Fibroblast of lung (primary cell): ENCODE results near the gene ZNF469. TPM values are rescaled to one million over a fixed set of nuclear protein-coding genes. Genes with fewer than 3 reads are reported as not detected.

Experiments
- DNase-seq, 2 donors: peaks; one replicate each; pipeline versions ENCODE4 v3.0.0 to v3.0.0-alpha.2; 2010; ENCODE audit warnings: low read depth in 2 of 2
- H2AFZ ChIP-seq: 2 replicates; pipeline ENCODE4 v1.5.1; 2012; ENCODE audit warnings: low read length, control low read depth, inconsistent platforms
- H3K27ac ChIP-seq: 2 replicates; pipeline ENCODE4 v1.5.1; 2011; ENCODE audit warnings: low read length, control low read depth; ENCODE audit not compliant: insufficient read depth
- H3K27me3 ChIP-seq: 2 replicates; pipeline ENCODE4 v1.5.1; 2011; ENCODE audit warnings: mild to moderate bottlenecking, low read length; ENCODE audit not compliant: control insufficient read depth, insufficient read depth
- H3K36me3 ChIP-seq: 2 replicates; pipeline ENCODE4 v1.5.1; 2011; ENCODE audit warnings: low read length; ENCODE audit not compliant: control insufficient read depth, insufficient read depth
- H3K4me1 ChIP-seq: 2 replicates; pipeline ENCODE4 v1.5.1; 2011; ENCODE audit warnings: low read length; ENCODE audit not compliant: control insufficient read depth, insufficient read depth; ENCODE audit errors: extremely low read depth
- H3K4me2 ChIP-seq: 2 replicates; pipeline ENCODE4 v1.5.1; 2011; ENCODE audit warnings: low read length, control low read depth; ENCODE audit not compliant: insufficient read depth; ENCODE audit errors: extremely low read depth
- H3K4me3 ChIP-seq, 4 experiments: fragments of 200-600 bp in 1 of 4; sonication (generic) in 1 of 4; replicated peaks in 1 of 4; 2 replicates each; pipeline ENCODE4 v1.5.1; 2011 to 2016; ENCODE audit warnings: low read length in 4 of 4, low read depth in 3 of 4, mild to moderate bottlenecking in 3 of 4, control low read depth in 2 of 4, inconsistent platforms in 1 of 4, mixed read lengths in 1 of 4; ENCODE audit not compliant: insufficient read depth in 1 of 4; ENCODE audit errors: control extremely low read depth in 1 of 4
- H3K79me2 ChIP-seq: 2 replicates; pipeline ENCODE4 v1.5.1; 2012; ENCODE audit warnings: mild to moderate bottlenecking, low read length, inconsistent platforms; ENCODE audit not compliant: control insufficient read depth, insufficient read depth
- H3K9ac ChIP-seq: 2 replicates; pipeline ENCODE4 v1.5.1; 2011; ENCODE audit warnings: mild to moderate bottlenecking, low read length, control low read depth; ENCODE audit not compliant: insufficient read depth
- H3K9me3 ChIP-seq: 2 replicates; pipeline ENCODE4 v1.5.1; 2012; ENCODE audit warnings: low read depth, low read length; ENCODE audit not compliant: control insufficient read depth, insufficient read depth
- H4K20me1 ChIP-seq: 2 replicates; pipeline ENCODE4 v1.5.1; 2011; ENCODE audit warnings: low read length; ENCODE audit not compliant: control insufficient read depth, insufficient read depth; ENCODE audit errors: extremely low read depth
- CTCF ChIP-seq, 2 donors: IDR thresholded peaks in 1 of 2; conservative IDR thresholded peaks in 1 of 2; 1 replicate in 1 of 2; 2 replicates in 1 of 2; pipeline ENCODE4 v1.5.1; 2011 to 2012; ENCODE audit warnings: low read length in 2 of 2, control low read depth in 1 of 2, inconsistent platforms in 1 of 2, low read depth in 1 of 2, mild to moderate bottlenecking in 1 of 2
- EZH2 ChIP-seq: IDR thresholded peaks from 2 replicates; pipeline ENCODE4 v1.5.1; 2012; ENCODE audit warnings: low read length, control low read depth, mild to moderate bottlenecking; ENCODE audit errors: missing control alignments
- polyA plus RNA-seq, 2 donors: library from polyadenylated mRNA; depleted of rRNA in 1 of 2; stranded (reverse) in 1 of 2; unstranded in 1 of 2; fragments of >200 nt; gene quantifications; 2 replicates each; pipeline ENCODE4 v1.2.1, GENCODE V29; 2011 to 2012; ENCODE audit warnings: missing spikeins in 1 of 2
- total RNA-seq: library from RNA; depleted of rRNA; stranded (reverse); fragments of >200 nt; gene quantifications from 2 replicates; pipeline ENCODE4 v1.2.1, GENCODE V29; 2014

The ZNF469 gene
- total and polyA plus RNA-seq, 2 donors (not counting 1 experiment from before 2014, with no cell fraction given), result 0.82 to 1.5 TPM

GRCh38 chr16:88353691-88354090 lies 29.1 kb upstream of the ZNF469 start:
- no peaks in the 10 kb centered on the region for H3K79me2 ChIP-seq
- DNase-seq, result no peak
- no peak for TF ChIP-seq CTCF (conservative IDR thresholded peaks at IDR 0.05 in 1 of 2, IDR thresholded peaks at IDR 0.05 in 1 of 2; ENCODE audit: low read depth in 1 of 2, low read length in 2 of 2)
- no peak for TF ChIP-seq EZH2
- H4K20me1 ChIP-seq, result no peaks in the 10 kb centered on the region
- no peaks in the 10 kb centered on the region for H3K27me3 ChIP-seq
- no peak overlapping the region for H3K4me3 ChIP-seq
- H3K4me2 ChIP-seq, result no peak overlapping the region
- no peak overlapping the region for H3K9ac ChIP-seq
- H3K27ac ChIP-seq, result no peak overlapping the region
- H3K4me1 ChIP-seq, result no peaks in the 10 kb centered on the region
- H3K9me3 ChIP-seq, result no peaks in the 10 kb centered on the region
- H2AFZ ChIP-seq, result no peak overlapping the region
- H3K36me3 ChIP-seq, result no peaks in the 10 kb centered on the region

GRCh38 chr16:88354229-88355092 lies 28.3 kb upstream of the ZNF469 start:
- Histone ChIP-seq H3K4me3 (no peak overlapping the region), H3K79me2 (no peaks in the 10 kb centered on the region), H2AFZ (no peak overlapping the region), H3K27me3 (peaks cover 3% of the 10 kb centered on the region), H3K4me1 (no peaks in the 10 kb centered on the region), H4K20me1 (no peaks in the 10 kb centered on the region), H3K9ac (no peak overlapping the region), H3K4me2 (no peak overlapping the region), H3K36me3 (no peaks in the 10 kb centered on the region), H3K27ac (no peak overlapping the region), H3K9me3 (no peaks in the 10 kb centered on the region)
- no peak for DNase-seq
- TF ChIP-seq EZH2 (no peak), CTCF (conservative IDR thresholded peaks at IDR 0.05 in 1 of 2, IDR thresholded peaks at IDR 0.05 in 1 of 2; ENCODE audit: low read depth in 1 of 2, low read length in 2 of 2) (no peak)

- no peak overlapping the region for H3K27ac ChIP-seq
- TF ChIP-seq CTCF (conservative IDR thresholded peaks at IDR 0.05 in 1 of 2, IDR thresholded peaks at IDR 0.05 in 1 of 2; ENCODE audit: low read depth in 1 of 2, low read length in 2 of 2) (no peak), EZH2 (no peak)
- H3K4me3 ChIP-seq, result no peak overlapping the region
- H3K9ac ChIP-seq, result no peak overlapping the region
- no peak for DNase-seq
- H3K4me1 ChIP-seq, result no peaks in the 10 kb centered on the region
- H4K20me1 ChIP-seq, result no peaks in the 10 kb centered on the region
- no peak overlapping the region for H3K4me2 ChIP-seq
- peaks cover 3% of the 10 kb centered on the region for H3K27me3 ChIP-seq
- no peaks in the 10 kb centered on the region for H3K79me2 ChIP-seq
- H3K36me3 ChIP-seq, result no peaks in the 10 kb centered on the region
- H2AFZ ChIP-seq, result no peak overlapping the region
- H3K9me3 ChIP-seq, result no peaks in the 10 kb centered on the region
These were observed 27.7 kb upstream of the ZNF469 start for GRCh38 chr16:88355093-88355388.
